ENCODE results near the gene TRPM4.

DNA sequence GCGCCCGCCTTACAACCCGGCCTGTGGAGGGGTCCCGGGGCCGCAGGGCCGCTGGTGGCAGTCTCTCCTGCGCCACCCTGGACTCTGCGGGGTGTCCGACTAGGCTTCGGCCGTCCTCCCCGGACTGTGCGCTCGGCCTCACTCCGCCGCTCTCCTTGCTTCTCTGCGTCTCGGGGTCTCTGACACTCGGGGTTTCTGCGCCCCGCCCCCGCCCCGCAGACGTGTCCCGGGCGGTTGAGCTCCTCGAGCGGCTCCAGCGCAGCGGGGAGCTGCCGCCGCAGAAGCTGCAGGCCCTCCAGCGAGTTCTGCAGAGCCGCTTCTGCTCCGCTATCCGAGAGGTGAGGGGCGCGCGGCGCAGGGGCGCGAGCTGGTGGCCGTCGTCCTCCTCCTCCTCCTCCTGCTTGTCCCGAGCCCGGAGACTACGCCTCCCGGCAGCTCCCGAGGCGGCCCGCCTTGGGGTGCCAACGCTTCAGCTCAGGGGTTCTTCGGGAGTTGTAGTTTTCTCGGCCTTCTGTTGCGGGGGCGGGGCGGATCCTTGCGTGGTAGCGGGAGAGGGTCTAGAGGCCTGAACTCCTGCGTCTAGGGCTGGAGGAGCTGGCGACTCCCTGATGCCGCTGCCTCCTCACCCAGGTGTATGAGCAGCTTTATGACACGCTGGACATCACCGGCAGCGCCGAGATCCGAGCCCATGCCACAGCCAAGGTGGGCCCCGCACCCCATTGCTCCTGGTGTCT lies 42.8 kb upstream of the TRPM4 start:
- TF ChIP-seq, protein P1, sequence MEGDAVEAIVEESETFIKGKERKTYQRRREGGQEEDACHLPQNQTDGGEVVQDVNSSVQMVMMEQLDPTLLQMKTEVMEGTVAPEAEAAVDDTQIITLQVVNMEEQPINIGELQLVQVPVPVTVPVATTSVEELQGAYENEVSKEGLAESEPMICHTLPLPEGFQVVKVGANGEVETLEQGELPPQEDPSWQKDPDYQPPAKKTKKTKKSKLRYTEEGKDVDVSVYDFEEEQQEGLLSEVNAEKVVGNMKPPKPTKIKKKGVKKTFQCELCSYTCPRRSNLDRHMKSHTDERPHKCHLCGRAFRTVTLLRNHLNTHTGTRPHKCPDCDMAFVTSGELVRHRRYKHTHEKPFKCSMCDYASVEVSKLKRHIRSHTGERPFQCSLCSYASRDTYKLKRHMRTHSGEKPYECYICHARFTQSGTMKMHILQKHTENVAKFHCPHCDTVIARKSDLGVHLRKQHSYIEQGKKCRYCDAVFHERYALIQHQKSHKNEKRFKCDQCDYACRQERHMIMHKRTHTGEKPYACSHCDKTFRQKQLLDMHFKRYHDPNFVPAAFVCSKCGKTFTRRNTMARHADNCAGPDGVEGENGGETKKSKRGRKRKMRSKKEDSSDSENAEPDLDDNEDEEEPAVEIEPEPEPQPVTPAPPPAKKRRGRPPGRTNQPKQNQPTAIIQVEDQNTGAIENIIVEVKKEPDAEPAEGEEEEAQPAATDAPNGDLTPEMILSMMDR (IDR thresholded peaks at IDR 0.05; ENCODE audit: poor library complexity): no peak
- TF ChIP-seq EZH2phosphoT487 (IDR thresholded peaks at IDR 0.05; ENCODE audit: low read depth, severe bottlenecking, unreplicated experiment) (no peak), EZH2 (IDR thresholded peaks at IDR 0.05; ENCODE audit: borderline replicate concordance) (no peak)

Measured in hepatocyte (in vitro differentiated cells).